ENCODE data around the gene ARMH1.

ARMH1 gene

DNA sequence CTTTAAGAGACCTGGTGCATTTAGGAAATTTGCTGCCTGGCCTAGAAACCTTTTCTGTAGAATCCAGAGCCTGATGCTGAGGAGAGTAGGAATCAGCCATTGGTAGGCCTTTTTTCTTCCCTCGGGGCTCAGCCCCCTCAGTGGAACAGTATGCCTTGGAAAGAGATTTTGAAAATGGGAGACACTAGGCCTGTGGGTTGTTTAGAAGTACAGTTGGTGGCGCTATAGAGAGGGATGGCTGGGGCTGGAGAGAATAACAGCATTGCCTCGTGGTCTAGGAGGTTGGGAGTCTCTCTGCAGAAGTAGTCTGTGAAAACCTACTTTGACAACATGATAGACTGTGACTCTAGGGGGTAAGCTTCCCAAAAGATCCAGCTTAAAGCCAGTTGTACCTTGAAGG is 73.4 kb downstream of the ARMH1 start (continued):
- TF ChIP-seq, protein P1, sequence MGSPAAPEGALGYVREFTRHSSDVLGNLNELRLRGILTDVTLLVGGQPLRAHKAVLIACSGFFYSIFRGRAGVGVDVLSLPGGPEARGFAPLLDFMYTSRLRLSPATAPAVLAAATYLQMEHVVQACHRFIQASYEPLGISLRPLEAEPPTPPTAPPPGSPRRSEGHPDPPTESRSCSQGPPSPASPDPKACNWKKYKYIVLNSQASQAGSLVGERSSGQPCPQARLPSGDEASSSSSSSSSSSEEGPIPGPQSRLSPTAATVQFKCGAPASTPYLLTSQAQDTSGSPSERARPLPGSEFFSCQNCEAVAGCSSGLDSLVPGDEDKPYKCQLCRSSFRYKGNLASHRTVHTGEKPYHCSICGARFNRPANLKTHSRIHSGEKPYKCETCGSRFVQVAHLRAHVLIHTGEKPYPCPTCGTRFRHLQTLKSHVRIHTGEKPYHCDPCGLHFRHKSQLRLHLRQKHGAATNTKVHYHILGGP (tag by site-specific recombination; IDR thresholded peaks at IDR 0.05), result no peak
- TF ChIP-seq, protein P2, sequence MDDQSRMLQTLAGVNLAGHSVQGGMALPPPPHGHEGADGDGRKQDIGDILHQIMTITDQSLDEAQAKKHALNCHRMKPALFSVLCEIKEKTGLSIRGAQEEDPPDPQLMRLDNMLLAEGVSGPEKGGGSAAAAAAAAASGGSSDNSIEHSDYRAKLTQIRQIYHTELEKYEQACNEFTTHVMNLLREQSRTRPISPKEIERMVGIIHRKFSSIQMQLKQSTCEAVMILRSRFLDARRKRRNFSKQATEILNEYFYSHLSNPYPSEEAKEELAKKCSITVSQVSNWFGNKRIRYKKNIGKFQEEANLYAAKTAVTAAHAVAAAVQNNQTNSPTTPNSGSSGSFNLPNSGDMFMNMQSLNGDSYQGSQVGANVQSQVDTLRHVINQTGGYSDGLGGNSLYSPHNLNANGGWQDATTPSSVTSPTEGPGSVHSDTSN (CRISPR knock-in tag; IDR thresholded peaks at IDR 0.05), result no peak

DNA sequence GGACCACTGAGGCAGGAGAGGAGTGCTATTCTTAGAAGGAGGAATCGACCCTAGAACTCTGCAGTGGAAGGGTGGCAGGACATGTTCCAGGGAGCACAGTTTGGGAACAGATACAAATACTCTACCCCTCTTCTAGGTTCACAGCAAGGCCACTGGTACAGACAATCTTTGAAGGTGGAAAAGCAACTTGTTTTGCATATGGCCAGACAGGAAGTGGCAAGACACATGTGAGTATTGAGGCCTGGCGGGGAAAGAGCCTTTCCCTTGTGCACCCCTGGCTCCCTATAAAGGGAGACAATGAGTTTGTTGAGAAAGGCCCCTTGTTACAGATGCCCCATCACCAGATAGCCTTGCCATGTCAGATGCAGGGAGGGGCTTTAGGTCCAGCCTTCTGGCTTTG is 82.9 kb downstream of the ARMH1 start:
- H3K4me1 ChIP-seq (ENCODE audit: control insufficient read depth, insufficient read depth, low read length), result no peaks in the 10 kb centered on the region
- ChIA-PET POLR2A (no interaction called here), CTCF (no interaction called here)
- TF ChIP-seq ZNF366 (tag by site-specific recombination; conservative IDR thresholded peaks at IDR 0.05) (no peak), ZEB2 (tag by site-specific recombination; IDR thresholded peaks at IDR 0.05) (no peak), RBAK (tag by site-specific recombination; IDR thresholded peaks at IDR 0.05) (no peak), ZNF561 (tag by site-specific recombination; IDR thresholded peaks at IDR 0.05; ENCODE audit: borderline replicate concordance) (no peak), ZNF510 (tag by site-specific recombination; IDR thresholded peaks at IDR 0.05; ENCODE audit: insufficient replicate concordance) (no peak)
- TF ChIP-seq, protein P3, sequence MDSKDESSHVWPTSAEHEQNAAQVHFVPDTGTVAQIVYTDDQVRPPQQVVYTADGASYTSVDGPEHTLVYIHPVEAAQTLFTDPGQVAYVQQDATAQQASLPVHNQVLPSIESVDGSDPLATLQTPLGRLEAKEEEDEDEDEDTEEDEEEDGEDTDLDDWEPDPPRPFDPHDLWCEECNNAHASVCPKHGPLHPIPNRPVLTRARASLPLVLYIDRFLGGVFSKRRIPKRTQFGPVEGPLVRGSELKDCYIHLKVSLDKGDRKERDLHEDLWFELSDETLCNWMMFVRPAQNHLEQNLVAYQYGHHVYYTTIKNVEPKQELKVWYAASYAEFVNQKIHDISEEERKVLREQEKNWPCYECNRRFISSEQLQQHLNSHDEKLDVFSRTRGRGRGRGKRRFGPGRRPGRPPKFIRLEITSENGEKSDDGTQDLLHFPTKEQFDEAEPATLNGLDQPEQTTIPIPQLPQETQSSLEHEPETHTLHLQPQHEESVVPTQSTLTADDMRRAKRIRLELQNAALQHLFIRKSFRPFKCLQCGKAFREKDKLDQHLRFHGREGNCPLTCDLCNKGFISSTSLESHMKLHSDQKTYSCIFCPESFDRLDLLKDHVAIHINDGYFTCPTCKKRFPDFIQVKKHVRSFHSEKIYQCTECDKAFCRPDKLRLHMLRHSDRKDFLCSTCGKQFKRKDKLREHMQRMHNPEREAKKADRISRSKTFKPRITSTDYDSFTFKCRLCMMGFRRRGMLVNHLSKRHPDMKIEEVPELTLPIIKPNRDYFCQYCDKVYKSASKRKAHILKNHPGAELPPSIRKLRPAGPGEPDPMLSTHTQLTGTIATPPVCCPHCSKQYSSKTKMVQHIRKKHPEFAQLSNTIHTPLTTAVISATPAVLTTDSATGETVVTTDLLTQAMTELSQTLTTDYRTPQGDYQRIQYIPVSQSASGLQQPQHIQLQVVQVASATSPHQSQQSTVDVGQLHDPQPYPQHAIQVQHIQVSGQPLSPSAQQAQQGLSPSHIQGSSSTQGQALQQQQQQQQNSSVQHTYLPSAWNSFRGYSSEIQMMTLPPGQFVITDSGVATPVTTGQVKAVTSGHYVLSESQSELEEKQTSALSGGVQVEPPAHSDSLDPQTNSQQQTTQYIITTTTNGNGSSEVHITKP (tag by site-specific recombination; IDR thresholded peaks at IDR 0.05), result no peak
- no peak overlapping the region for H3K27ac ChIP-seq (ENCODE audit: extremely low read depth, low read depth, low read length)
- no peaks in the 10 kb centered on the region for H3K9me3 ChIP-seq (ENCODE audit: control insufficient read depth, insufficient read depth, low read depth, low read length)
- H3K36me3 ChIP-seq (ENCODE audit: control insufficient read depth in 2 of 2, insufficient read depth in 1 of 2, low read length in 2 of 2), result peaks cover 57 to 98% of the 10 kb centered on the region in 2 experiments
- no peak overlapping the region for H3K4me3 ChIP-seq (ENCODE audit: low read depth, low read length)

DNA sequence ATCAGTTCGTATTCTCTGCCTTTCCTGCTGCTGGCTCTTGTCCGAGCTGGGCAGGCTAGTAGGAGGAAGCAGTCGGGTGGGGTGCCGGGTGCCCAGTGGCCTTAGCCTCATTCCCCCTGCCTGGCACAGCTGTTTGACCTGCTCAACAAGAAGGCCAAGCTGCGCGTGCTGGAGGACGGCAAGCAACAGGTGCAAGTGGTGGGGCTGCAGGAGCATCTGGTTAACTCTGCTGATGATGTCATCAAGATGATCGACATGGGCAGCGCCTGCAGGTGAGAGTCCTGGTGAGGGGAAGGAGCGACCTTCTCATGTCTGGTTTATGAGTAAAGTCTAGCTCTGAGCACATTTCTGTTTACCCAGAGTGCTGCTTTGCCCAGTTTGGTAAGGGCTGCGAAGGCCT is 84.6 kb downstream of the ARMH1 start:
- Histone ChIP-seq H3K27ac (ENCODE audit: extremely low read depth, low read depth, low read length) (no peak overlapping the region), H3K4me1 (ENCODE audit: control insufficient read depth, insufficient read depth, low read length) (no peaks in the 10 kb centered on the region), H3K9me3 (ENCODE audit: control insufficient read depth, insufficient read depth, low read depth, low read length) (no peaks in the 10 kb centered on the region), H3K36me3 (ENCODE audit: control insufficient read depth in 2 of 2, insufficient read depth in 1 of 2, low read length in 2 of 2) (peaks cover 56 to 98% of the 10 kb centered on the region in 2 experiments), H3K4me3 (ENCODE audit: low read depth, low read length) (no peak overlapping the region)
- TF ChIP-seq, protein P4, sequence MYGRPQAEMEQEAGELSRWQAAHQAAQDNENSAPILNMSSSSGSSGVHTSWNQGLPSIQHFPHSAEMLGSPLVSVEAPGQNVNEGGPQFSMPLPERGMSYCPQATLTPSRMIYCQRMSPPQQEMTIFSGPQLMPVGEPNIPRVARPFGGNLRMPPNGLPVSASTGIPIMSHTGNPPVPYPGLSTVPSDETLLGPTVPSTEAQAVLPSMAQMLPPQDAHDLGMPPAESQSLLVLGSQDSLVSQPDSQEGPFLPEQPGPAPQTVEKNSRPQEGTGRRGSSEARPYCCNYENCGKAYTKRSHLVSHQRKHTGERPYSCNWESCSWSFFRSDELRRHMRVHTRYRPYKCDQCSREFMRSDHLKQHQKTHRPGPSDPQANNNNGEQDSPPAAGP (tag by site-specific recombination; IDR thresholded peaks at IDR 0.05), result no peak
- peak; percentile 81 for TF ChIP-seq SCRT1 (tag by site-specific recombination; IDR thresholded peaks at IDR 0.05; ENCODE audit: borderline replicate concordance)
- TF ChIP-seq, protein P5, sequence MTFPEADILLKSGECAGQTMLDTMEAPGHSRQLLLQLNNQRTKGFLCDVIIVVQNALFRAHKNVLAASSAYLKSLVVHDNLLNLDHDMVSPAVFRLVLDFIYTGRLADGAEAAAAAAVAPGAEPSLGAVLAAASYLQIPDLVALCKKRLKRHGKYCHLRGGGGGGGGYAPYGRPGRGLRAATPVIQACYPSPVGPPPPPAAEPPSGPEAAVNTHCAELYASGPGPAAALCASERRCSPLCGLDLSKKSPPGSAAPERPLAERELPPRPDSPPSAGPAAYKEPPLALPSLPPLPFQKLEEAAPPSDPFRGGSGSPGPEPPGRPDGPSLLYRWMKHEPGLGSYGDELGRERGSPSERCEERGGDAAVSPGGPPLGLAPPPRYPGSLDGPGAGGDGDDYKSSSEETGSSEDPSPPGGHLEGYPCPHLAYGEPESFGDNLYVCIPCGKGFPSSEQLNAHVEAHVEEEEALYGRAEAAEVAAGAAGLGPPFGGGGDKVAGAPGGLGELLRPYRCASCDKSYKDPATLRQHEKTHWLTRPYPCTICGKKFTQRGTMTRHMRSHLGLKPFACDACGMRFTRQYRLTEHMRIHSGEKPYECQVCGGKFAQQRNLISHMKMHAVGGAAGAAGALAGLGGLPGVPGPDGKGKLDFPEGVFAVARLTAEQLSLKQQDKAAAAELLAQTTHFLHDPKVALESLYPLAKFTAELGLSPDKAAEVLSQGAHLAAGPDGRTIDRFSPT (tag by site-specific recombination; IDR thresholded peaks at IDR 0.05), result no peak
- no peak for TF ChIP-seq ZNF654 (tag by site-specific recombination; IDR thresholded peaks at IDR 0.05; ENCODE audit: low read depth)
- TF ChIP-seq ZIC2 (tag by site-specific recombination; IDR thresholded peaks at IDR 0.05), result no peak
- TF ChIP-seq, protein P6, sequence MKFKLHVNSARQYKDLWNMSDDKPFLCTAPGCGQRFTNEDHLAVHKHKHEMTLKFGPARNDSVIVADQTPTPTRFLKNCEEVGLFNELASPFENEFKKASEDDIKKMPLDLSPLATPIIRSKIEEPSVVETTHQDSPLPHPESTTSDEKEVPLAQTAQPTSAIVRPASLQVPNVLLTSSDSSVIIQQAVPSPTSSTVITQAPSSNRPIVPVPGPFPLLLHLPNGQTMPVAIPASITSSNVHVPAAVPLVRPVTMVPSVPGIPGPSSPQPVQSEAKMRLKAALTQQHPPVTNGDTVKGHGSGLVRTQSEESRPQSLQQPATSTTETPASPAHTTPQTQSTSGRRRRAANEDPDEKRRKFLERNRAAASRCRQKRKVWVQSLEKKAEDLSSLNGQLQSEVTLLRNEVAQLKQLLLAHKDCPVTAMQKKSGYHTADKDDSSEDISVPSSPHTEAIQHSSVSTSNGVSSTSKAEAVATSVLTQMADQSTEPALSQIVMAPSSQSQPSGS (tag by site-specific recombination; IDR thresholded peaks at IDR 0.05; ENCODE audit: low read depth), result peak; percentile 49; the same call in 1 of the 2 replicates
- TF ChIP-seq, protein P7, sequence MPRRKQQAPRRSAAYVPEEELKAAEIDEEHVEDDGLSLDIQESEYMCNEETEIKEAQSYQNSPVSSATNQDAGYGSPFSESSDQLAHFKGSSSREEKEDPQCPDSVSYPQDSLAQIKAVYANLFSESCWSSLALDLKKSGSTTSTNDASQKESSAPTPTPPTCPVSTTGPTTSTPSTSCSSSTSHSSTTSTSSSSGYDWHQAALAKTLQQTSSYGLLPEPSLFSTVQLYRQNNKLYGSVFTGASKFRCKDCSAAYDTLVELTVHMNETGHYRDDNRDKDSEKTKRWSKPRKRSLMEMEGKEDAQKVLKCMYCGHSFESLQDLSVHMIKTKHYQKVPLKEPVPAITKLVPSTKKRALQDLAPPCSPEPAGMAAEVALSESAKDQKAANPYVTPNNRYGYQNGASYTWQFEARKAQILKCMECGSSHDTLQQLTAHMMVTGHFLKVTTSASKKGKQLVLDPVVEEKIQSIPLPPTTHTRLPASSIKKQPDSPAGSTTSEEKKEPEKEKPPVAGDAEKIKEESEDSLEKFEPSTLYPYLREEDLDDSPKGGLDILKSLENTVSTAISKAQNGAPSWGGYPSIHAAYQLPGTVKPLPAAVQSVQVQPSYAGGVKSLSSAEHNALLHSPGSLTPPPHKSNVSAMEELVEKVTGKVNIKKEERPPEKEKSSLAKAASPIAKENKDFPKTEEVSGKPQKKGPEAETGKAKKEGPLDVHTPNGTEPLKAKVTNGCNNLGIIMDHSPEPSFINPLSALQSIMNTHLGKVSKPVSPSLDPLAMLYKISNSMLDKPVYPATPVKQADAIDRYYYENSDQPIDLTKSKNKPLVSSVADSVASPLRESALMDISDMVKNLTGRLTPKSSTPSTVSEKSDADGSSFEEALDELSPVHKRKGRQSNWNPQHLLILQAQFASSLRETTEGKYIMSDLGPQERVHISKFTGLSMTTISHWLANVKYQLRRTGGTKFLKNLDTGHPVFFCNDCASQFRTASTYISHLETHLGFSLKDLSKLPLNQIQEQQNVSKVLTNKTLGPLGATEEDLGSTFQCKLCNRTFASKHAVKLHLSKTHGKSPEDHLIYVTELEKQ (tag by site-specific recombination; IDR thresholded peaks at IDR 0.05; ENCODE audit: borderline replicate concordance), result no peak
- TF ChIP-seq SCRT2 (tag by site-specific recombination; IDR thresholded peaks at IDR 0.05), result peak; percentile 97
- no peak for TF ChIP-seq ZNF626 (tag by site-specific recombination; IDR thresholded peaks at IDR 0.05)
- CTCF ChIA-PET, result no interaction called here
- POLR2A ChIA-PET, result interaction anchor here (1.6 to 3.4 kb wide), 2 partner anchors 16 kb away, joined by 6 to 17 read pairs; partner anchors contain the start of gene RPS8

Measured in HEK293 (cell line).